ENCODE results near the gene HHIP. TPM values are rescaled to one million over a fixed set of nuclear protein-coding genes. Genes with fewer than 3 reads are reported as not detected.

Gene HHIP
- total RNA-seq, 5 donors from 2014 or later (not counting 1 experiment from before 2014, with no cell fraction given) = 0.03 to 0.85 TPM; not detected in 3

GRCh38 chr4:144720491-144720890 is 74.5 kb downstream of the HHIP start:
- POLR2A ChIA-PET = no interaction called here

DNA sequence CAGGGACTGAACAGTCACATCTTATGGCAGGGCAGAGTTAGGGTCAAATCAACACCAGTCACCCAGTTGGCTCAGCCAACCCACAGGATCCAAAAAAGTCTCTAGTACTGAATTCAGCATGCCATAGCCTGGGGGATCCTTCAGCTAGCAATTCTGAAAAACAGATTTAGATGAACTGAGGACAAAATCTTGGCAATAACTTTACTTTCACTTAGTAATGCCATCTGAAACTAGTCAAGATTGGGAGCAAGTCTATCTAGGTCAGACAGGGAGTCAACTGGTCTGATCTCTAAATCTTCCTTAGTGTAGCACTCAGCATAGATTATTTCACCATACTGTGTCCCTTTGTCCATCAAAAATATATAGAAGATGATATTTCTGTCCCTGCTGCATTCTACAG is 76.0 kb downstream of the HHIP start:
- Mint-ChIP-seq H3K4me1 (no peaks in the 10 kb centered on the region), H3K27me3 (no peaks in the 10 kb centered on the region), H3K4me3 (no peak overlapping the region), H3K9me3 (no peaks in the 10 kb centered on the region), H3K36me3 (no peaks in the 10 kb centered on the region), H3K27ac (no peak overlapping the region)
- DNase-seq (no peak), ATAC-seq (replicated peaks in 1 of 4) (no peak)
- ChIA-PET CTCF (no interaction called here), POLR2A (no interaction called here)
- Histone ChIP-seq H3K27me3 (replicated peaks in 1 of 2; ENCODE audit: control insufficient read depth in 2 of 2, extremely low read depth in 1 of 2, insufficient read depth in 2 of 2, low read length in 1 of 2) (no peaks in the 10 kb centered on the region), H3K4me1 (ENCODE audit: control insufficient read depth in 1 of 2, extremely low read depth in 1 of 2, insufficient read depth in 2 of 2, low read length in 2 of 2) (no peaks in the 10 kb centered on the region), H3K4me3 (ENCODE audit: control insufficient read depth in 1 of 2, extremely low read depth in 1 of 2, low read length in 1 of 2) (no peak overlapping the region), H3K36me3 (ENCODE audit: control insufficient read depth in 2 of 2, extremely low read depth in 1 of 2, insufficient read depth in 1 of 2, low read length in 1 of 2) (no peaks in the 10 kb centered on the region), H3K27ac (ENCODE audit: low read length) (no peak overlapping the region), H3K9me3 (no peaks in the 10 kb centered on the region)

More at GRCh38 chr4:144720491-144720890, 74.5 kb downstream of the HHIP start:
- no peak overlapping the region for H3K27ac ChIP-seq (ENCODE audit: low read length)
- DNase-seq (no peak), ATAC-seq (replicated peaks in 1 of 4) (no peak)
- Mint-ChIP-seq H3K27me3 (no peaks in the 10 kb centered on the region), H3K4me1 (no peaks in the 10 kb centered on the region), H3K4me3 (no peak overlapping the region), H3K27ac (no peak overlapping the region), H3K9me3 (no peaks in the 10 kb centered on the region), H3K36me3 (no peaks in the 10 kb centered on the region)
- WGBS (ENCODE audit: insufficient coverage) = no CpG with 5 or more reads among the region's 3 CpGs
- H3K27me3 ChIP-seq (replicated peaks in 1 of 2; ENCODE audit: control insufficient read depth in 2 of 2, extremely low read depth in 1 of 2, insufficient read depth in 2 of 2, low read length in 1 of 2) = no peaks in the 10 kb centered on the region
- no peaks in the 10 kb centered on the region for H3K4me1 ChIP-seq (ENCODE audit: control insufficient read depth in 1 of 2, extremely low read depth in 1 of 2, insufficient read depth in 2 of 2, low read length in 2 of 2)
- H3K9me3 ChIP-seq = no peaks in the 10 kb centered on the region
- CTCF ChIA-PET = no interaction called here
- no peak overlapping the region for H3K4me3 ChIP-seq (ENCODE audit: control insufficient read depth in 1 of 2, extremely low read depth in 1 of 2, low read length in 1 of 2)
- H3K36me3 ChIP-seq (ENCODE audit: control insufficient read depth in 2 of 2, extremely low read depth in 1 of 2, insufficient read depth in 1 of 2, low read length in 1 of 2) = no peaks in the 10 kb centered on the region

GRCh38 chr4:144723471-144723870 is 77.5 kb downstream of the HHIP start:
- Histone ChIP-seq H3K4me3 (ENCODE audit: control insufficient read depth in 1 of 2, extremely low read depth in 1 of 2, low read length in 1 of 2) (no peak overlapping the region), H3K4me1 (ENCODE audit: control insufficient read depth in 1 of 2, extremely low read depth in 1 of 2, insufficient read depth in 2 of 2, low read length in 2 of 2) (no peaks in the 10 kb centered on the region), H3K27me3 (replicated peaks in 1 of 2; ENCODE audit: control insufficient read depth in 2 of 2, extremely low read depth in 1 of 2, insufficient read depth in 2 of 2, low read length in 1 of 2) (no peaks in the 10 kb centered on the region), H3K36me3 (ENCODE audit: control insufficient read depth in 2 of 2, extremely low read depth in 1 of 2, insufficient read depth in 1 of 2, low read length in 1 of 2) (no peaks in the 10 kb centered on the region), H3K9me3 (no peaks in the 10 kb centered on the region), H3K27ac (ENCODE audit: low read length) (no peak overlapping the region)
- ATAC-seq (replicated peaks in 1 of 4) (no peak), DNase-seq (no peak)
- no peaks in the 10 kb centered on the region for H3K4me1 Mint-ChIP-seq
- ChIA-PET CTCF (no interaction called here), POLR2A (no interaction called here)
- no peak overlapping the region for H3K27ac Mint-ChIP-seq
- no peaks in the 10 kb centered on the region for H3K27me3 Mint-ChIP-seq
- no peaks in the 10 kb centered on the region for H3K36me3 Mint-ChIP-seq
- H3K9me3 Mint-ChIP-seq = no peaks in the 10 kb centered on the region
- H3K4me3 Mint-ChIP-seq = no peak overlapping the region

DNA sequence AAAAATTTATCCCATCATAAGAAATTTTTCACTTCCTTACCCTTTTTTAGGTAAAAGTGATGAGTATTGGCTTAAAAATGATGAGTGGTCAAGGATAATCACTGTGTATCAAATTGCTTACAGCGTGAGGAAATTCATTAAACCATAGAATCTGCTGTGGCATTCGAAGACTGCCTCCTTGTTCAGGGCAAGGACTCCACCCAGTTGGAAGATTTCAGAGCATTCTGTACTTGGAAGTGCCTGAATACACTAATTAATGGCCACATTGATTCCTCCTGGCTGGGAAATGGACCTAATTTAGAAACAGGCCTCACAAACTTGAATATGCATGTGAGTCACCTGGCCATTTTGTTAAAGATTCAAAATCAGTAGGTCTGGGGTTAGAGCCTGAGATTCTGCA is 83.2 kb downstream of the HHIP start:
- no peaks in the 10 kb centered on the region for H3K36me3 ChIP-seq (ENCODE audit: control insufficient read depth in 2 of 2, extremely low read depth in 1 of 2, insufficient read depth in 1 of 2, low read length in 1 of 2)
- no peak for ATAC-seq (replicated peaks in 1 of 4)
- Mint-ChIP-seq H3K36me3 (no peaks in the 10 kb centered on the region), H3K27me3 (no peaks in the 10 kb centered on the region), H3K27ac (no peak overlapping the region), H3K4me1 (no peaks in the 10 kb centered on the region), H3K9me3 (no peaks in the 10 kb centered on the region), H3K4me3 (no peak overlapping the region)
- no peak overlapping the region for H3K27ac ChIP-seq (ENCODE audit: low read length)
- no peak for DNase-seq
- POLR2A ChIA-PET = no interaction called here
- no peaks in the 10 kb centered on the region for H3K9me3 ChIP-seq
- no peaks in the 10 kb centered on the region for H3K4me1 ChIP-seq (ENCODE audit: control insufficient read depth in 1 of 2, extremely low read depth in 1 of 2, insufficient read depth in 2 of 2, low read length in 2 of 2)
- H3K4me3 ChIP-seq (ENCODE audit: control insufficient read depth in 1 of 2, extremely low read depth in 1 of 2, low read length in 1 of 2) = no peak overlapping the region
- WGBS (ENCODE audit: insufficient coverage) = 67% methylated on average over 2 of the region's 2 CpGs
- no peaks in the 10 kb centered on the region for H3K27me3 ChIP-seq (replicated peaks in 1 of 2; ENCODE audit: control insufficient read depth in 2 of 2, extremely low read depth in 1 of 2, insufficient read depth in 2 of 2, low read length in 1 of 2)
- CTCF ChIA-PET = no interaction called here

- ChIA-PET CTCF (no interaction called here), POLR2A (no interaction called here)
- no peaks in the 10 kb centered on the region for H3K27me3 ChIP-seq (replicated peaks in 1 of 2; ENCODE audit: control insufficient read depth in 2 of 2, extremely low read depth in 1 of 2, insufficient read depth in 2 of 2, low read length in 1 of 2)
- ATAC-seq (replicated peaks in 1 of 4) = no peak
- no CpG with 5 or more reads among the region's 4 CpGs for WGBS (ENCODE audit: insufficient coverage)
- no peak overlapping the region for H3K27ac ChIP-seq (ENCODE audit: low read length)
- Mint-ChIP-seq H3K27ac (no peak overlapping the region), H3K4me3 (no peak overlapping the region), H3K27me3 (no peaks in the 10 kb centered on the region), H3K9me3 (no peaks in the 10 kb centered on the region), H3K4me1 (no peaks in the 10 kb centered on the region), H3K36me3 (no peaks in the 10 kb centered on the region)
- no peak overlapping the region for H3K4me3 ChIP-seq (ENCODE audit: control insufficient read depth in 1 of 2, extremely low read depth in 1 of 2, low read length in 1 of 2)
- no peak for DNase-seq
- H3K36me3 ChIP-seq (ENCODE audit: control insufficient read depth in 2 of 2, extremely low read depth in 1 of 2, insufficient read depth in 1 of 2, low read length in 1 of 2) = no peaks in the 10 kb centered on the region
- H3K9me3 ChIP-seq = no peaks in the 10 kb centered on the region
- H3K4me1 ChIP-seq (ENCODE audit: control insufficient read depth in 1 of 2, extremely low read depth in 1 of 2, insufficient read depth in 2 of 2, low read length in 2 of 2) = no peaks in the 10 kb centered on the region
These were observed 86.8 kb downstream of the HHIP start for GRCh38 chr4:144732584-144733428.

GRCh38 chr4:144733566-144733965 is 87.6 kb downstream of the HHIP start:
- H3K4me1 ChIP-seq (ENCODE audit: control insufficient read depth in 1 of 2, extremely low read depth in 1 of 2, insufficient read depth in 2 of 2, low read length in 2 of 2) = no peaks in the 10 kb centered on the region
- H3K27me3 ChIP-seq (replicated peaks in 1 of 2; ENCODE audit: control insufficient read depth in 2 of 2, extremely low read depth in 1 of 2, insufficient read depth in 2 of 2, low read length in 1 of 2) = no peaks in the 10 kb centered on the region
- no peaks in the 10 kb centered on the region for H3K4me1 Mint-ChIP-seq
- no peaks in the 10 kb centered on the region for H3K36me3 Mint-ChIP-seq
- H3K27ac ChIP-seq (ENCODE audit: low read length) = no peak overlapping the region
- H3K4me3 Mint-ChIP-seq = no peak overlapping the region
- ChIA-PET CTCF (no interaction called here), POLR2A (no interaction called here)
- no peak overlapping the region for H3K4me3 ChIP-seq (ENCODE audit: control insufficient read depth in 1 of 2, extremely low read depth in 1 of 2, low read length in 1 of 2)
- no CpG with 5 or more reads among the region's 2 CpGs for WGBS (ENCODE audit: insufficient coverage)
- no peaks in the 10 kb centered on the region for H3K36me3 ChIP-seq (ENCODE audit: control insufficient read depth in 2 of 2, extremely low read depth in 1 of 2, insufficient read depth in 1 of 2, low read length in 1 of 2)
- no peaks in the 10 kb centered on the region for H3K9me3 ChIP-seq
- H3K27ac Mint-ChIP-seq = no peak overlapping the region
- no peak for ATAC-seq (replicated peaks in 1 of 4)
- DNase-seq = no peak
- H3K27me3 Mint-ChIP-seq = no peaks in the 10 kb centered on the region
- H3K9me3 Mint-ChIP-seq = no peaks in the 10 kb centered on the region

GRCh38 chr4:144734522-144734921 is 88.6 kb downstream of the HHIP start:
- DNase-seq (no peak), ATAC-seq (replicated peaks in 1 of 4) (no peak)
- no peak overlapping the region for H3K27ac Mint-ChIP-seq
- no peak overlapping the region for H3K4me3 Mint-ChIP-seq
- WGBS (ENCODE audit: insufficient coverage) = 20% methylated on average over 1 of the region's 4 CpGs
- no peaks in the 10 kb centered on the region for H3K9me3 Mint-ChIP-seq
- ChIA-PET CTCF (no interaction called here), POLR2A (no interaction called here)
- H3K4me1 Mint-ChIP-seq = no peaks in the 10 kb centered on the region
- Histone ChIP-seq H3K27me3 (replicated peaks in 1 of 2; ENCODE audit: control insufficient read depth in 2 of 2, extremely low read depth in 1 of 2, insufficient read depth in 2 of 2, low read length in 1 of 2) (no peaks in the 10 kb centered on the region), H3K9me3 (no peaks in the 10 kb centered on the region), H3K4me1 (ENCODE audit: control insufficient read depth in 1 of 2, extremely low read depth in 1 of 2, insufficient read depth in 2 of 2, low read length in 2 of 2) (no peaks in the 10 kb centered on the region), H3K36me3 (ENCODE audit: control insufficient read depth in 2 of 2, extremely low read depth in 1 of 2, insufficient read depth in 1 of 2, low read length in 1 of 2) (no peaks in the 10 kb centered on the region), H3K4me3 (ENCODE audit: control insufficient read depth in 1 of 2, extremely low read depth in 1 of 2, low read length in 1 of 2) (no peak overlapping the region), H3K27ac (ENCODE audit: low read length) (no peak overlapping the region)
- H3K36me3 Mint-ChIP-seq = no peaks in the 10 kb centered on the region
- H3K27me3 Mint-ChIP-seq = no peaks in the 10 kb centered on the region

All from T-cell (primary cell).